Ascending aorta (tissue), 2 donors: ENCODE measurements around the gene NR3C1. TPM values are rescaled to one million over a fixed set of nuclear protein-coding genes. Genes with fewer than 3 reads are reported as not detected.

Experiments used
- DNase-seq, 2 donors: peaks; one replicate each; pipeline ENCODE4 v3.0.0-alpha.2; 2019; ENCODE audit warnings: low spot score in 2 of 2
- H3K27ac ChIP-seq, 2 donors: fragments of 200-600 bp; sonication (generic); one replicate each; pipeline ENCODE4 v1.5.1; 2016 to 2017; ENCODE audit warnings: mild to moderate bottlenecking in 1 of 2
- H3K27me3 ChIP-seq: fragments of 200-600 bp; sonication (generic); one replicate; pipeline ENCODE4 v1.5.1; 2017
- H3K36me3 ChIP-seq, 2 donors: fragments of 200-600 bp; sonication (generic); one replicate each; pipeline ENCODE4 v1.5.1; 2016
- H3K4me1 ChIP-seq, 2 donors: fragments of 200-600 bp; sonication (generic); one replicate each; pipeline ENCODE4 v1.5.1; 2016 to 2017; ENCODE audit warnings: mild to moderate bottlenecking in 1 of 2
- H3K4me3 ChIP-seq, 2 donors: fragments of 200-600 bp; sonication (generic); one replicate each; pipeline ENCODE4 v1.5.1; 2016 to 2017; ENCODE audit warnings: mild to moderate bottlenecking in 1 of 2
- H3K9me3 ChIP-seq, 2 donors: fragments of 200-600 bp; sonication (generic); one replicate each; pipeline ENCODE4 v1.5.1; 2016
- intact Hi-C: fragments of 100-400 bp; cut with DNase I; formaldehyde crosslinking; loops from one replicate; pipeline ENCODE4 v1.15.1; 2023
- total RNA-seq: library from RNA; depleted of rRNA; stranded (reverse); fragments of >200 nt; gene quantifications from one replicate; pipeline ENCODE4 v1.1.0, GENCODE V29; 2016
- TF ChIP-seq, protein P1 (sequence below), 3 experiments: fragments of 200-600 bp in 2 of 3; fragments of 450-650 bp in 1 of 3; sonication (generic) in 2 of 3; IDR thresholded peaks; one replicate each; pipeline ENCODE4 v1.5.1; 2016 to 2019; ENCODE audit warnings: antibody characterized with exemption in 3 of 3, mild to moderate bottlenecking in 1 of 3, moderate library complexity in 1 of 3

The NR3C1 gene
- total RNA-seq, 1 donor from 2014 or later, result 18.4 TPM

DNA sequence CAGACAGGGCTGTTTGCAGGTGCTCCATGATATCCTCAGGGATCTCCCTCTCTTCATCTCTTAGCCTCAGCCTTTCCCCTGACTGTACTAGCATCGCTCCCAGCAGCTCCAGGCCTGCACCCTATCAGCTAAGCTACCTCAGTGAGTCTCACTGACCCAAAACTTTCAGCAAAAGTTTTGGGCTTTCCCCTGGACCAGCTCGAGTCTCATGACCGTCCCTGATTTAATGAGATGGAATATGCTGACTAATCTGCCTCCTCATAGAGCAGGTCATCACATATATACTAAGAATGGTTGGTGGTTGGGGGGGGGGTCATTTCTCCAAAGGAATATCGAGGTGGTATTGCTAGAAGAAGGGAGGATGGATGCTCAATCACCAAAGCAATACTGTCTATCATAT lies 151.5 kb downstream of the NR3C1 start:
- Histone ChIP-seq H3K27me3 (no peaks in the 10 kb centered on the region), H3K4me1 (no peaks in the 10 kb centered on the region), H3K27ac (no peak overlapping the region), H3K9me3 (no peaks in the 10 kb centered on the region), H3K36me3 (no peaks in the 10 kb centered on the region), H3K4me3 (no peak overlapping the region)
- TF ChIP-seq, protein P1, sequence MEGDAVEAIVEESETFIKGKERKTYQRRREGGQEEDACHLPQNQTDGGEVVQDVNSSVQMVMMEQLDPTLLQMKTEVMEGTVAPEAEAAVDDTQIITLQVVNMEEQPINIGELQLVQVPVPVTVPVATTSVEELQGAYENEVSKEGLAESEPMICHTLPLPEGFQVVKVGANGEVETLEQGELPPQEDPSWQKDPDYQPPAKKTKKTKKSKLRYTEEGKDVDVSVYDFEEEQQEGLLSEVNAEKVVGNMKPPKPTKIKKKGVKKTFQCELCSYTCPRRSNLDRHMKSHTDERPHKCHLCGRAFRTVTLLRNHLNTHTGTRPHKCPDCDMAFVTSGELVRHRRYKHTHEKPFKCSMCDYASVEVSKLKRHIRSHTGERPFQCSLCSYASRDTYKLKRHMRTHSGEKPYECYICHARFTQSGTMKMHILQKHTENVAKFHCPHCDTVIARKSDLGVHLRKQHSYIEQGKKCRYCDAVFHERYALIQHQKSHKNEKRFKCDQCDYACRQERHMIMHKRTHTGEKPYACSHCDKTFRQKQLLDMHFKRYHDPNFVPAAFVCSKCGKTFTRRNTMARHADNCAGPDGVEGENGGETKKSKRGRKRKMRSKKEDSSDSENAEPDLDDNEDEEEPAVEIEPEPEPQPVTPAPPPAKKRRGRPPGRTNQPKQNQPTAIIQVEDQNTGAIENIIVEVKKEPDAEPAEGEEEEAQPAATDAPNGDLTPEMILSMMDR (IDR thresholded peaks at IDR 0.05), result no peak
- no peak for DNase-seq
- intact Hi-C loops, result no loop called here

DNA sequence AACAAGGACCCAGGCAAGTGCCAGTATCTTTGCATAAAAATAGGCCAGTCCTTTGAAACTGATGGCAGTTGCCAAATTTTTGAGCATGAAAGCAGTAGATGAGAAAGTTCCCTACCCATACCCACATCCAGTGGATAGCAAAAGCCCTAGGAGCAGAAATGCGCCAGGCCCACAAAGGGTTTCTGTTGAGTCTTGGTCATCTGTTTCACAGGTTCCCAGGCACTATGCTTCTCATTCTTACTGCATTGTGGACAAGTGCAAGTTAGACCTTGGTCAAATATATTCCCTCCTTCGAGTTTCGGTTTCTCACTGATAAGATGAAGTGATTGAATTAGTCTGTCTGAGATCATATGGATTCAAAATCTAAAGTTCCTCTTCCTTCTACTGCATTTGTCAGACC lies 152.3 kb downstream of the NR3C1 start:
- Histone ChIP-seq H3K27ac (no peak overlapping the region), H3K36me3 (no peaks in the 10 kb centered on the region), H3K27me3 (no peaks in the 10 kb centered on the region), H3K4me1 (no peaks in the 10 kb centered on the region), H3K4me3 (no peak overlapping the region), H3K9me3 (no peaks in the 10 kb centered on the region)
- no peak for DNase-seq
- TF ChIP-seq, protein P1 (IDR thresholded peaks at IDR 0.05), result no peak
- intact Hi-C loops, result no loop called here

DNA sequence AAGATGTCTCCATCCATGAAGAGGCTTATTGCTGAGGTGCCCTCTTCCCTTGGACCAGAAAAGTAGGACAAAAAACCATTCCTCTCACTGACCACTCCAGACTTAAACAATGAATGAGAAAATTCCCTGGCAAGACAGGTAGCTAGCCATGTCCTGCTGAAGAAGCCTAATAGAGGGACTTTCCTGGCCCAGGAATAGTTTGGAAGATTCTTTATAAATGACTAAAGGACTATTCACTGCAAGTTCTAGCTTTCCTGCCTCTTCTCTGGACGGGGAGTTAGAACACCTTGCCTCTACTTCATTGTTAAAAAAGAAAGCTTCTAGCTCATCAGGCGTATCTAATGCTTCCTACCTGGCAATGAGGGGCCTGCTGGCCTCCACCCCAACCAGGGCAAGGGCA lies 153.6 kb downstream of the NR3C1 start:
- Histone ChIP-seq H3K27ac (no peak overlapping the region), H3K36me3 (no peaks in the 10 kb centered on the region), H3K4me3 (no peak overlapping the region), H3K9me3 (no peaks in the 10 kb centered on the region), H3K4me1 (no peaks in the 10 kb centered on the region), H3K27me3 (no peaks in the 10 kb centered on the region)
- no peak for DNase-seq
- TF ChIP-seq, protein P1 (IDR thresholded peaks at IDR 0.05), result no peak
- intact Hi-C loops, result no loop called here

DNA sequence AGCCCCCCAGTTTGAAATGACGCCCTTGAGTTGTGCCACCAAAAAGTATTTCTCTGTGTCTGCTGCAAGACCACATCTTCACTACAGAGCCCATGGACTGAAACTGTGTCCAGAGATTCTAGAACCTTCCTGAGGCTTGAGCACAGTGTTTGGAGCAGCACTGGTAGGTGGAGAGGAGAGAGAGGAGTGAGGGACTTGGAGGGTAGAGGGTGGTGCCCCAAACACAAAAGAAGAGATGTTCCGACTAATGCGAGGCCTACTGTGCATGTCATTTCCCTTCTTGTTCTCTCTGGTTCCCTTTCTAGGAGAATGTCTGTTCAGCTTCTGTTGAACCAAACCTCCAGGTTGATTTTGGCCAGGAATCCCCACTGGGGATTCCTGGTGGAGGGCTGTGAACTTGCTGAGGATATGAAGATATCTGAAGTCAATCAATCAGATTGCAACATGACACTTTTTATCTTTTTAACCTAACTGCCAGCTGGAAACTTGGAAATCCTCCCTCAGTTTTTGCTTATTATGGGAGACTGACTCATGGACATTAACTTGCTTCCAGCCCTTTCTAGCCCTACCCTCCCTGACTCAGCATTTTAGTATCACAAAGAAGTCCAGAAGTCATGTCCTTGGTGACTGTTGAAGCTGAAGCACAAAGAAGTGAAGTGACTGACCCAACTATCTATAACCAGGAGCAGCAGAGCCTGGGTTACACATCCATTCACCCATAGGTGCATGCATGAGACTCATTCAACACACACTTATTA lies 154.5 kb downstream of the NR3C1 start:
- intact Hi-C loops, result no loop called here
- Histone ChIP-seq H3K27ac (peak overlapping the region in 1 of 2 donors; percentile 27), H3K4me3 (no peak overlapping the region), H3K4me1 (peaks cover 0 to 5% of the 10 kb centered on the region in 2 donors), H3K9me3 (no peaks in the 10 kb centered on the region), H3K36me3 (no peaks in the 10 kb centered on the region), H3K27me3 (no peaks in the 10 kb centered on the region)
- TF ChIP-seq, protein P1 (IDR thresholded peaks at IDR 0.05), result no peak
- no peak for DNase-seq

DNA sequence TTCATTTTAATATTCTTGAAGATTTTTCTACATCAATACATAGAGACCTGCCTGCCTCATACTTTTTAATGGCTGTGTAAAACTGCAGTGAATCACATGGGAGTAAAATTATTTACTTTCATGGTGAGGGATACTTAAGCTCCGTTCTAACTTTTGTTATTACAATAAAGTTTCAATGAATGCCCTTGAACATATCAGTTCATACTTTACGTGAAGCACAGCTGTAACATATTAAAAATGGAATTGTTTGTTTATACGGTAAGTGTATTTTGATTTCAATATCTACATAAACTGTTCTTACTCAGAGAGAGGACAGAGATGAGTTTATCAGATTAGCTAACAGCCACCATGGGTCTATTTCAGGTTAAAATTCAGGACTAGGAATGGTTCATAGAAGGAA lies 155.1 kb downstream of the NR3C1 start:
- TF ChIP-seq, protein P1 (IDR thresholded peaks at IDR 0.05), result no peak
- Histone ChIP-seq H3K9me3 (no peaks in the 10 kb centered on the region), H3K27me3 (no peaks in the 10 kb centered on the region), H3K4me3 (no peak overlapping the region), H3K36me3 (no peaks in the 10 kb centered on the region), H3K4me1 (peaks cover 3 to 9% of the 10 kb centered on the region in 2 donors), H3K27ac (peak overlapping the region in 1 of 2 donors; percentile 27)
- intact Hi-C loops, result no loop called here
- DNase-seq, result no peak
